Smooth muscle cell (in vitro differentiated cells): Measurements from ENCODE around the gene FSTL4. TPM values are rescaled to one million over a fixed set of nuclear protein-coding genes. Genes with fewer than 3 reads are reported as not detected.

Experiments used
- DNase-seq: peaks from one replicate; lab custom pipeline; 2025; ENCODE audit not compliant: unreplicated experiment; lab: John Stamatoyannopoulos, UW
- H2AFZ ChIP-seq: fragments of 200-600 bp; sonication (generic); 2 replicates; pipeline ENCODE4 v1.6.0; 2016; ENCODE audit warnings: antibody characterized with exemption, low read depth, mild to moderate bottlenecking
- H3F3A ChIP-seq: fragments of 200-600 bp; sonication (generic); 2 replicates; pipeline ENCODE4 v1.6.0; 2017; ENCODE audit warnings: antibody characterized with exemption, low read depth
- H3K27ac ChIP-seq: fragments of 200-600 bp; sonication (generic); 2 replicates; pipeline ENCODE4 v1.5.1; 2016; ENCODE audit warnings: low read depth, mild to moderate bottlenecking
- H3K27me3 ChIP-seq: fragments of 200-600 bp; sonication (generic); 2 replicates; pipeline ENCODE4 v1.6.1; 2016; ENCODE audit warnings: low read depth, mild to moderate bottlenecking
- H3K36me3 ChIP-seq: fragments of 200-600 bp; sonication (generic); 2 replicates; pipeline ENCODE4 v1.5.1; 2016; ENCODE audit warnings: low read depth
- H3K4me1 ChIP-seq: fragments of 200-600 bp; sonication (generic); 2 replicates; pipeline ENCODE4 v1.5.1; 2016; ENCODE audit warnings: low read depth
- H3K4me2 ChIP-seq: fragments of 200-600 bp; sonication (generic); 2 replicates; pipeline ENCODE4 v1.6.0; 2016; ENCODE audit warnings: mild to moderate bottlenecking
- H3K4me3 ChIP-seq: fragments of 200-600 bp; sonication (generic); 2 replicates; pipeline ENCODE4 v1.5.1; 2016; ENCODE audit warnings: mild to moderate bottlenecking
- H3K79me2 ChIP-seq: fragments of 200-600 bp; sonication (generic); 2 replicates; pipeline ENCODE4 v1.6.0; 2016; ENCODE audit warnings: low read depth, mild to moderate bottlenecking
- H3K9ac ChIP-seq: fragments of 200-600 bp; sonication (generic); 2 replicates; pipeline ENCODE4 v1.6.0; 2016; ENCODE audit warnings: low read depth
- H3K9me3 ChIP-seq: fragments of 200-600 bp; sonication (generic); replicated peaks from 2 replicates; pipeline ENCODE4 v1.5.1; 2016; ENCODE audit warnings: low read depth
- H4K20me1 ChIP-seq: fragments of 200-600 bp; sonication (generic); 2 replicates; pipeline ENCODE4 v1.6.0; 2016; ENCODE audit warnings: low read depth
- CTCF ChIP-seq: fragments of 200-600 bp; sonication (generic); IDR thresholded peaks from 2 replicates; pipeline ENCODE4 v1.5.1; 2017; ENCODE audit warnings: borderline replicate concordance, mild to moderate bottlenecking, antibody characterized with exemption; ENCODE audit not compliant: insufficient read depth, poor library complexity, severe bottlenecking
- WGBS: methylation state at CpG from one replicate; pipeline ENCODE4 v1.1.7; 2016; ENCODE audit warnings: low lambda C conversion rate; 5-methylcytosine and 5-hydroxymethylcytosine counted together
- polyA plus RNA-seq: library from polyadenylated mRNA; unstranded; fragments of >200 nt; fragmentation: Nextera tagmentation; extraction: Ambion mirVana; gene quantifications from 2 replicates; pipeline ENCODE4 v1.2.1, GENCODE V29; 2016
- total RNA-seq: library from RNA; depleted of rRNA; stranded (reverse); fragments of >200 nt; gene quantifications from 2 replicates; pipeline ENCODE4 v1.2.3, GENCODE V29; 2014

FSTL4 gene
- total and polyA plus RNA-seq, 2 experiments from 2014 or later = 0.49 TPM; not detected in 1

GRCh38 chr5:133569347-133569746 is 43.0 kb downstream of the FSTL4 start:
- TF ChIP-seq CTCF = no peak
- H3K36me3 ChIP-seq = no peaks in the 10 kb centered on the region
- WGBS = 73% methylated on average over 1 of the region's 1 CpG
- H3K4me2 ChIP-seq = no peak overlapping the region
- H2AFZ ChIP-seq = no peak overlapping the region
- no peaks in the 10 kb centered on the region for H3F3A ChIP-seq
- H3K9me3 ChIP-seq = no peaks in the 10 kb centered on the region
- no peak overlapping the region for H3K4me3 ChIP-seq
- no peak overlapping the region for H3K9ac ChIP-seq
- no peak overlapping the region for H3K27ac ChIP-seq
- no peaks in the 10 kb centered on the region for H3K79me2 ChIP-seq
- H3K27me3 ChIP-seq = peaks cover 4% of the 10 kb centered on the region
- no peaks in the 10 kb centered on the region for H3K4me1 ChIP-seq
- no peak for DNase-seq
- H4K20me1 ChIP-seq = no peaks in the 10 kb centered on the region

- Histone ChIP-seq H4K20me1 (no peaks in the 10 kb centered on the region), H3K36me3 (no peaks in the 10 kb centered on the region), H3K79me2 (no peaks in the 10 kb centered on the region), H3K9ac (no peak overlapping the region), H3K27me3 (peaks cover 21% of the 10 kb centered on the region), H3K4me2 (no peak overlapping the region), H3K9me3 (no peaks in the 10 kb centered on the region), H3K27ac (no peak overlapping the region), H3K4me3 (no peak overlapping the region), H2AFZ (no peak overlapping the region), H3F3A (no peaks in the 10 kb centered on the region), H3K4me1 (no peaks in the 10 kb centered on the region)
- WGBS = 53% methylated on average over 3 of the region's 3 CpGs
- TF ChIP-seq CTCF = no peak
- DNase-seq = no peak
These were observed 46.3 kb downstream of the FSTL4 start for GRCh38 chr5:133565993-133566392.

- Histone ChIP-seq H3K4me1 (no peaks in the 10 kb centered on the region), H3F3A (no peaks in the 10 kb centered on the region), H3K9ac (no peak overlapping the region), H3K27ac (no peak overlapping the region), H3K4me3 (no peak overlapping the region), H3K9me3 (no peaks in the 10 kb centered on the region), H3K36me3 (no peaks in the 10 kb centered on the region), H3K4me2 (no peak overlapping the region), H3K79me2 (no peaks in the 10 kb centered on the region), H4K20me1 (no peaks in the 10 kb centered on the region), H2AFZ (no peak overlapping the region), H3K27me3 (peaks cover 21% of the 10 kb centered on the region)
- WGBS = 74% methylated on average over 4 of the region's 4 CpGs
- DNase-seq = no peak
- no peak for TF ChIP-seq CTCF
These were observed 47.3 kb downstream of the FSTL4 start for GRCh38 chr5:133564921-133565565.

- Histone ChIP-seq H3K27ac (no peak overlapping the region), H3K4me2 (no peak overlapping the region), H3K9ac (no peak overlapping the region), H3K79me2 (no peaks in the 10 kb centered on the region), H2AFZ (no peak overlapping the region), H3K36me3 (no peaks in the 10 kb centered on the region), H3K27me3 (peaks cover 27% of the 10 kb centered on the region), H3K9me3 (no peaks in the 10 kb centered on the region), H4K20me1 (no peaks in the 10 kb centered on the region), H3K4me1 (no peaks in the 10 kb centered on the region), H3K4me3 (no peak overlapping the region), H3F3A (no peaks in the 10 kb centered on the region)
- WGBS = 84% methylated on average over 10 of the region's 10 CpGs
- DNase-seq = no peak
- no peak for TF ChIP-seq CTCF
These were observed 49.8 kb downstream of the FSTL4 start for GRCh38 chr5:133562554-133562953.
